K562 (cell line): ENCODE measurements around the gene NDUFV2. TPM values are rescaled to one million over a fixed set of nuclear protein-coding genes. Genes with fewer than 3 reads are reported as not detected.

Experiments used
- ATAC-seq: fragments of 200-7000 bp; cut with Tn5 transposase; 3 replicates; pipeline ENCODE4 v1.9.1; 2020; ENCODE audit warnings: moderate library complexity
- BruUV-seq: library from RNA; stranded (reverse); fragments of 400-500 nt; replicated peaks from 2 replicates; lab custom pipeline; 2021; lab: Mats Ljungman, UMichigan
- CTCF ChIA-PET: fragments of 300-600 bp; formaldehyde crosslinking; extraction: SDS; loops from one replicate; lab custom pipeline; 2021; ENCODE audit warnings: low intra/inter-chr PET ratio; lab: Yijun Ruan, JAX
- POLR2A ChIA-PET: fragments of 300-600, 350-650 bp; sonication (Branson Sonifier 250); formaldehyde crosslinking; extraction: SDS; loops from one replicate; lab custom pipeline; 2021; ENCODE audit warnings: antibody characterized with exemption, inconsistent platforms; lab: Yijun Ruan, JAX
- DNase-seq, 4 experiments: peaks; one replicate each; pipeline versions ENCODE4 v3.0.0 to v3.0.0-alpha.2; 2011 to 2018; ENCODE audit warnings: low spot score in 3 of 4, mixed read lengths in 3 of 4; ENCODE audit errors: extremely low read depth in 1 of 4
- FAIRE-seq: peaks from 2 replicates; lab custom pipeline; 2011; peaks lifted over from hg19 to GRCh38; lab: Jason Lieb, UNC
- H2AFZ ChIP-seq: 2 replicates; pipeline ENCODE4 v1.6.0; 2011; ENCODE audit warnings: low read depth, low read length, control low read depth, inconsistent platforms
- H3K27ac ChIP-seq: fragments of 200-600 bp; 3 replicates; pipeline ENCODE4 v1.8.0; 2011; ENCODE audit warnings: low read depth, mild to moderate bottlenecking, control low read depth, inconsistent platforms, low read length, moderate library complexity, mixed read lengths; ENCODE audit errors: extremely low read depth
- H3K27me3 ChIP-seq, 2 experiments: fragments of 300-600 bp in 1 of 2; 2 replicates in 1 of 2; 3 replicates in 1 of 2; pipeline versions ENCODE4 v1.6.0 to v1.8.0; 2011; ENCODE audit warnings: inconsistent platforms in 2 of 2, low read length in 2 of 2, mild to moderate bottlenecking in 1 of 2, mixed read lengths in 1 of 2, moderate library complexity in 1 of 2; ENCODE audit not compliant: control insufficient read depth in 2 of 2, insufficient read depth in 2 of 2
- H3K36me3 ChIP-seq: fragments of 300-600 bp; 3 replicates; pipeline ENCODE4 v1.8.0; 2011; ENCODE audit warnings: mild to moderate bottlenecking, low read length, inconsistent platforms; ENCODE audit not compliant: control insufficient read depth, insufficient read depth
- H3K4me1 ChIP-seq, 2 experiments: fragments of 200-600 bp in 1 of 2; replicated peaks in 1 of 2; 2 replicates in 1 of 2; 3 replicates in 1 of 2; pipeline versions ENCODE4 v1.5.1 to v1.8.0; 2011; ENCODE audit warnings: inconsistent platforms in 2 of 2, low read length in 2 of 2, mild to moderate bottlenecking in 1 of 2, mixed read lengths in 1 of 2, moderate library complexity in 1 of 2; ENCODE audit not compliant: control insufficient read depth in 2 of 2, insufficient read depth in 2 of 2
- H3K4me2 ChIP-seq: 2 replicates; pipeline ENCODE4 v1.6.1; 2011; ENCODE audit warnings: low read length, control low read depth, inconsistent platforms, mixed read lengths; ENCODE audit not compliant: insufficient read depth
- H3K4me3 ChIP-seq: fragments of 200-600 bp; sonication (generic), shearing (Covaris generic); 2 replicates; pipeline ENCODE4 v1.5.1; 2016; ENCODE audit warnings: control low read depth, inconsistent platforms
- H3K79me2 ChIP-seq: fragments of 200-600 bp; 3 replicates; pipeline ENCODE4 v1.8.0; 2011; ENCODE audit warnings: low read length, inconsistent platforms; ENCODE audit not compliant: control insufficient read depth, insufficient read depth
- H3K9ac ChIP-seq, 2 experiments: 2 replicates each; pipeline versions ENCODE4 v1.6.0 to v1.6.1; 2011; ENCODE audit warnings: low read depth in 2 of 2, low read length in 2 of 2, control low read depth in 1 of 2, inconsistent platforms in 1 of 2, mild to moderate bottlenecking in 1 of 2, mixed read lengths in 1 of 2; ENCODE audit not compliant: insufficient read depth in 1 of 2
- H3K9me1 ChIP-seq: one replicate; pipeline ENCODE4 v1.6.0; 2011; ENCODE audit warnings: inconsistent platforms, mild to moderate bottlenecking, low read length, moderate library complexity; ENCODE audit not compliant: control insufficient read depth, insufficient read depth
- H3K9me3 ChIP-seq: replicated peaks from 2 replicates; pipeline ENCODE4 v1.5.1; 2011; ENCODE audit warnings: low read depth, low read length, inconsistent platforms; ENCODE audit not compliant: control insufficient read depth, insufficient read depth
- H4K20me1 ChIP-seq: replicated peaks from 2 replicates; pipeline ENCODE4 v1.6.1; 2011; ENCODE audit warnings: low read length, inconsistent platforms, mixed read lengths; ENCODE audit not compliant: control insufficient read depth, insufficient read depth
- BCOR ChIP-seq: fragments of 450-650 bp; IDR thresholded peaks from 2 replicates; pipeline ENCODE4 v1.6.1; 2016
- CC2D1A ChIP-seq: fragments of 450-650 bp; IDR thresholded peaks from 2 replicates; pipeline ENCODE4 v1.6.1; 2017; ENCODE audit warnings: mild to moderate bottlenecking
- ESRRA ChIP-seq: fragments of 450-650 bp; IDR thresholded peaks from 2 replicates; pipeline ENCODE4 v1.6.1; 2014; ENCODE audit warnings: low read depth, mild to moderate bottlenecking, moderate library complexity, borderline replicate concordance
- ETV6 ChIP-seq, 3 experiments: fragments of 150-350 bp in 1 of 3; sonication (generic) in 1 of 3; formaldehyde crosslinking in 1 of 3; IDR thresholded peaks; 2 replicates each; pipeline versions ENCODE4 v1.6.1 to v1.8.0; 2014 to 2022; ENCODE audit warnings: borderline replicate concordance in 2 of 3, low read depth in 2 of 3, antibody characterized with exemption in 1 of 3, low read length in 1 of 3, mild to moderate bottlenecking in 1 of 3, missing genetic modification reagents in 1 of 3
- GATAD2B ChIP-seq: fragments of 450-650 bp; IDR thresholded peaks from 2 replicates; pipeline ENCODE4 v1.6.1; 2017; ENCODE audit warnings: mild to moderate bottlenecking, borderline replicate concordance
- HLTF ChIP-seq: fragments of 450-650 bp; IDR thresholded peaks from 2 replicates; pipeline ENCODE4 v1.6.1; 2016
- KAT8 ChIP-seq: fragments of 450-650 bp; IDR thresholded peaks from 2 replicates; pipeline ENCODE4 v1.6.1; 2016; ENCODE audit warnings: low read depth, mild to moderate bottlenecking
- MBD2 ChIP-seq: sonication (generic); IDR thresholded peaks from 2 replicates; pipeline ENCODE4 v1.6.1; 2016; ENCODE audit warnings: low read depth, borderline replicate concordance
- SAFB2 ChIP-seq: fragments of 200-400 bp; formaldehyde crosslinking; IDR thresholded peaks from 2 replicates; pipeline ENCODE4 v1.6.1; 2018; ENCODE audit warnings: borderline replicate concordance, low read length, low read depth, moderate library complexity; ENCODE audit not compliant: severe bottlenecking
- SRF ChIP-seq, 2 experiments: fragments of 250-450, 450-650 bp in 1 of 2; sonication (Bioruptor Pico) in 1 of 2; sonication (generic) in 1 of 2; formaldehyde crosslinking; IDR thresholded peaks; 2 replicates each; pipeline versions ENCODE4 v1.5.0 to v1.5.1; 2020 to 2022; ENCODE audit warnings: mild to moderate bottlenecking in 1 of 2, missing genetic modification reagents in 1 of 2
- TBP ChIP-seq: optimal IDR thresholded peaks from 2 replicates; pipeline ENCODE3; 2011; ENCODE audit warnings: low read depth, low read length, improper control_type of control experiment
- TEAD1 ChIP-seq, 2 experiments: fragments of 450-650 bp in 1 of 2; sonication (generic) in 1 of 2; formaldehyde crosslinking; IDR thresholded peaks; 2 replicates each; pipeline versions ENCODE4 v1.4.0 to v1.8.0; 2020 to 2022; ENCODE audit warnings: mild to moderate bottlenecking in 2 of 2, missing genetic modification reagents in 1 of 2
- ZHX1 ChIP-seq: fragments of 150-350 bp; conservative IDR thresholded peaks from 2 replicates; pipeline ENCODE4 v1.6.1; 2014; ENCODE audit warnings: low read length
- ZNF239 ChIP-seq: fragments of 250-450 bp; sonication (Bioruptor Pico); IDR thresholded peaks from 2 replicates; pipeline ENCODE4 v1.4.0; 2020; ENCODE audit warnings: mild to moderate bottlenecking
- ZNF384 ChIP-seq: IDR thresholded peaks from 2 replicates; pipeline ENCODE4 v1.6.1; 2012; ENCODE audit warnings: low read depth, low read length, improper control_type of control experiment
- ZNF395 ChIP-seq: fragments of 200-800 bp; sonication (Bioruptor generic); IDR thresholded peaks from 2 replicates; pipeline ENCODE4 v1.6.1; 2017; ENCODE audit warnings: missing genetic modification characterization, missing compliant biosample characterization
- ZNF830 ChIP-seq: fragments of 250-450 bp; sonication (Bioruptor Pico); IDR thresholded peaks from 2 replicates; pipeline ENCODE4 v1.5.0; 2021; ENCODE audit warnings: mild to moderate bottlenecking
- WGBS: fragments of 100-300 bp; shearing (Covaris generic); methylation state at CpG from one replicate; pipeline ENCODE4 v1.1.6; 2016; ENCODE audit warnings: low coverage, mixed read lengths; ENCODE audit not compliant: insufficient coverage; ENCODE audit errors: missing lambda C conversion rate; 5-methylcytosine and 5-hydroxymethylcytosine counted together
- in situ Hi-C: fragments of 300-500 bp; cut with MboI; formaldehyde crosslinking; loops from 4 replicates; pipeline ENCODE4 v1.15.0; 2018; ENCODE audit warnings: inconsistent platforms, mixed read lengths
- intact Hi-C: fragments of 100-400 bp; cut with micrococcal nuclease; formaldehyde crosslinking; loops from 2 replicates; pipeline ENCODE4 v1.14.2; 2022
- polyA plus RNA-seq, 8 experiments: library from polyadenylated mRNA; depleted of rRNA in 4 of 8; stranded (reverse) in 5 of 8; unstranded in 3 of 8; fragments of >200 nt; fragmentation: Nextera tagmentation in 2 of 8; fragmentation: Illumina TruSeq in 1 of 8; extraction: Ambion mirVana in 2 of 8; extraction: Trizol in 1 of 8; gene quantifications; 2 replicates each; pipeline versions ENCODE4 v1.2.1 to v1.2.3, GENCODE V29; 2011 to 2014; ENCODE audit warnings: inconsistent platforms in 1 of 8, missing spikeins in 1 of 8
- total RNA-seq, 7 experiments: library from RNA; depleted of rRNA in 6 of 7; stranded (reverse); fragments of >200 nt in 6 of 7; fragmentation: Illumina TruSeq in 2 of 7; extraction: Trizol in 2 of 7; gene quantifications; 2 replicates each; pipeline versions ENCODE4 v1.2.1 to v1.2.3, GENCODE V29; 2011 to 2021; ENCODE audit warnings: low replicate concordance in 1 of 7

Gene NDUFV2
- total and polyA plus RNA-seq, 9 of the 15 experiments (the other 6 are each of a cell fraction or from before 2014, with no cell fraction given), result 213 to 550 (median 384) TPM

- intact Hi-C loops (loop anchor here (2.0 kb wide), 2 partner anchors 21 to 33 kb away; partner anchors contain the start of gene ANKRD12), in situ Hi-C loops (no loop called here)
- peak overlapping the region; percentile 84 for H3K4me2 ChIP-seq
- no peak overlapping the region for H2AFZ ChIP-seq
- peaks cover 34% of the 10 kb centered on the region for H4K20me1 ChIP-seq
- no peaks in the 10 kb centered on the region for H3K9me3 ChIP-seq
- no TSS peak for BruUV-seq
- DNase-seq (no peak), ATAC-seq (peak; percentile 12), FAIRE-seq (no peak)
- H3K27ac ChIP-seq, result peak overlapping the region; percentile 75
- peaks cover 5 to 25% of the 10 kb centered on the region in 2 experiments for H3K4me1 ChIP-seq
- H3K9ac ChIP-seq, result peak overlapping the region; percentile 82 to 92; a peak in 3 of 4 replicates
- no peaks in the 10 kb centered on the region for H3K9me1 ChIP-seq
- ChIA-PET POLR2A (interaction anchor here (0.6 to 4.6 kb wide), 8 partner anchors 9 to 70 kb away, joined by 3 to 53 read pairs (median 6); no protein-coding TSS in a partner anchor), CTCF (interaction anchor here (0.6 kb wide), 1 partner anchor 406 kb away, joined by 6 read pairs; no protein-coding TSS in a partner anchor)
- H3K79me2 ChIP-seq, result peaks cover 72% of the 10 kb centered on the region
- peak overlapping the region; percentile 51 for H3K4me3 ChIP-seq
- no peaks in the 10 kb centered on the region for H3K27me3 ChIP-seq
- peaks cover 47% of the 10 kb centered on the region for H3K36me3 ChIP-seq
- WGBS, result 0% methylated on average over 4 of the region's 4 CpGs
- TF ChIP-seq CC2D1A, result no peak
- no peak for TF ChIP-seq ZNF384
- TF ChIP-seq HLTF, result no peak
- no peak for TF ChIP-seq ETV6 (IDR thresholded peaks at IDR 0.05; ENCODE audit: borderline replicate concordance in 1 of 2, low read depth in 2 of 2, low read length in 1 of 2)
- TF ChIP-seq ETV6 (CRISPR knock-in tag; IDR thresholded peaks at IDR 0.05; ENCODE audit: borderline replicate concordance), result no peak
- no peak for TF ChIP-seq ZNF239 (CRISPR knock-in tag)
- TF ChIP-seq ZHX1, result no peak
- TF ChIP-seq SRF (CRISPR knock-in tag; IDR thresholded peaks at IDR 0.05), result peak in 1 of 2 experiments; percentile 3; a peak in 1 of 4 replicates
- TF ChIP-seq ZNF830, result no peak
- TF ChIP-seq MBD2, result no peak
- TF ChIP-seq GATAD2B, result 0 out of 2 replicates have a peak, but pooled peaks have one; percentile 43
- TF ChIP-seq TEAD1 (CRISPR knock-in tag; IDR thresholded peaks at IDR 0.05), result no peak
- no peak for TF ChIP-seq SAFB2
- peak; percentile 55; the same call in 1 of the 2 replicates for TF ChIP-seq BCOR
- TF ChIP-seq ESRRA, result peak; percentile 28; the same call in 1 of the 2 replicates
- TF ChIP-seq KAT8, result no peak
- TF ChIP-seq ZNF395 (CRISPR knock-in tag), result 0 out of 2 replicates have a peak, but pooled peaks have one; percentile 40
- peak; percentile 8 for TF ChIP-seq TBP
Observed at GRCh38 chr18:9103376-9103873, 926 bp downstream of the NDUFV2 start.
